Muscle of arm (tissue), 12 donors: ENCODE results near the gene SEBOX. TPM values are rescaled to one million over a fixed set of nuclear protein-coding genes. Genes with fewer than 3 reads are reported as not detected.
"Not testable (repeated sequence)": the region's sequence is repeated elsewhere in the genome, so short reads cannot be mapped to it uniquely, and the experiment has no call there.

Source experiments
- DNase-seq: peaks from one replicate; pipeline ENCODE4 v3.0.0-alpha.2; 2013
- polyA plus RNA-seq, 12 donors: library from polyadenylated mRNA; unstranded; fragments of 120-200 nt; gene quantifications; one replicate each; pipeline ENCODE4 v1.2.1, GENCODE V29; 2013; ENCODE audit not compliant: insufficient read length in 12 of 12

SEBOX gene
- polyA plus RNA-seq, 12 donors, result not detected

GRCh38 chr17:28340374-28340773 lies 24.6 kb downstream of the SEBOX start:
- DNase-seq, result no peak

- no peak for DNase-seq
Observed at GRCh38 chr17:28339431-28339830, 25.6 kb downstream of the SEBOX start.

- not testable (repeated sequence) for DNase-seq
Observed at GRCh38 chr17:28338769-28339212, 26.2 kb downstream of the SEBOX start.

DNA sequence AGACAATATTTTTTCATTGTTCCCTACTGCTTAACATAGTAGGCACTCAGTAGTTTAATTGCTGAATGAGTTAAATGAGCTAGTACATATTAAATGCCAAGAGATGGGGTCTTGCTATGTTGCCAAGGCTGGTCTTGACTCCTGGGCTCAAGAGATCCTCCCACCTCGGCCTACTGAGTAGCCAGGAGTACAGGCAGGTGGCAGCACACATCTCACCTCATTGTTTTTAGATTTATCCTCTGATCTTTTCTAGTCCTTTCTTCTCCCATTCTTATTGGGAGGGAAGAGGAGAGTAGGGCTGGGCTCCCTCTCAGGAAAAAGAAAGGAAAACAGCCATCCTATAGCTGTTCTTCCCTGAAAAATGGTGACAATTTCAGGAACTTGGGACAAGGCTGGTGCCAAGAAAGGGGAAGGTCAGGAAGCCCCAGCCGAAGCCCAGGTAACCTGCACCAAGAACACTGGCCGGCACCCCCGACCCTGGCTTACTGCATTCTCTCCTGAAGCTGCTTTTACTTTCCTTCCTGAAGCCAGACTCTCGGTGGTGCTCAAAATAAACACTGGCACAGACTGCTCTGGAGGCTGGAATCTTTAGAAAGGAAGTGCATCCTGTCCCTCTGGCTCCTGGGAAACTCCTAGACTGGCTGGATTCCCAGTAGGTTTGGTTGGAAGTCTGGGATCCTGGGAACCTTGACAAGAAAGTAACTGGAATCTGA lies 26.8 kb downstream of the SEBOX start:
- DNase-seq, result no peak

- peak; percentile 57 for DNase-seq
Observed at GRCh38 chr17:28335959-28336871, 28.8 kb downstream of the SEBOX start.

- peak; percentile 100 for DNase-seq
Observed at GRCh38 chr17:28335201-28335958, 29.6 kb downstream of the SEBOX start, which contains the start of the genes IFT20 and TNFAIP1. IFT20 (minus strand) TSS chr17:28335472; CDS start chr17:28331985, 3,487 bp downstream. TNFAIP1 (plus strand) TSS chr17:28335761; CDS start chr17:28339522, 3,761 bp downstream.

GRCh38 chr17:28334666-28335200 lies 30.3 kb downstream of the SEBOX start:
- no peak for DNase-seq

DNA sequence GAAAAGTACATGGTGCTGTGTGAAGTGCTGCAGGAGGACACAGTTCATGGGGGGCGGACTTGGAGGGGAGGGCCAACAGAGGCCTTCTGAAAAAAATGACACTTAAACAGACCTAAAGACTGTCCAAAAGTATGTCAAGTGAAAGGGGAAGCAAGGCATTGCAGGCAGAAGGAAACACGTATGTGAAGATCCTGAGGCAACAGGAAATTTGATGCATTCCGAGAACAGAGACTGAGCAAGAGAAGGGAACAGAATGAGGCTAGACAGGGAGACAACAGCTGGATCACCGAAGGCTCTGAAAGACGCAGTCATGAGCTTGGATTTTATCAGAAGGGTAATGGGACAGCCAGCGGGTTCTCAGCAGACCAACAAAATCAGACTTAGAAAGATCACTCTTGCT lies 30.8 kb downstream of the SEBOX start:
- no peak for DNase-seq

- no peak for DNase-seq
Observed at GRCh38 chr17:28333083-28333746, 31.8 kb downstream of the SEBOX start.

DNA sequence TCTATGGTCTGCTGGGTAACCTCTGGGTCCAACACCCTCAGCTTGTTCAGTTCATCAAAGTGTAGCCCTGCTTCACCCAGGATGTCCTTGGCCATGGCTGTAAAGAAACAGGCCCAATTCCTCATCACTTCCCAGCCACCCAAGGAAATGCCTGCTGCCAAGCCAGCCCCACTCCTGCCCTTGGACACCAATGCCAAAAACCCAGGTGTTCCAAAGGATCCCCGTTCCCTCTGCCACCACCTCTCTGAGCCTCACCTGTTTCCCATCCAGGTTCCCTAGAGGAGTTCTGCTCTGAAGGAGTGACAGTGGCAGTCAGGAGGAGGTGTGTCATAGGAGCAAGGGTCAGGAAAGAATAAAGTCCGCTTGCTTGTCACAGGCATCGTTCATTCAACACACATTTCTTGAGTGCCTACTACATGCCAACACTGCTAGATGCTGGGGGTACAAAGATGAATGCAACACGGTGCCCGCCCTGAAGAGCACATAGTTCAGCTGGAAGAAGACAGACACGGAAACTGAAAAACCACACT lies 33.0 kb downstream of the SEBOX start:
- DNase-seq, result no peak

DNA sequence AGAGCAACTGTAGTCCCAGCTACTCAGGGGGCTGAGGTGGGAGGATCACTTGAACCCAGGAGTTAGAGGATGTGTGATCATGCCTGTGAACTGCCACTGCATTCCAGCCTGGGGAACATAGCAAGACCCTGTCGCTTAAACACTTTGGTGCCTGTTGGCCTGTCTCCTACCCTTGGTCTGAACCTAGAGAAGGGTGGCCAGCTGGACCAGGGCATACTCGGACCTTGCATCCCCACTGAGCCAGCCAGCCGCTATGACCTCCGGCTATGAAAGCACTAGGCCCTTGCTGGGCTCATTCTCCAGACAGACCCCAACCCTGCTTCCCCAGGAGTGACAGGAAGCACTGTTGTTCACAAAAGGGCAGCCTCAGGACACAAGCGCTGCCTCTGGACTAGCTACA lies 34.3 kb downstream of the SEBOX start:
- DNase-seq, result no peak

DNA sequence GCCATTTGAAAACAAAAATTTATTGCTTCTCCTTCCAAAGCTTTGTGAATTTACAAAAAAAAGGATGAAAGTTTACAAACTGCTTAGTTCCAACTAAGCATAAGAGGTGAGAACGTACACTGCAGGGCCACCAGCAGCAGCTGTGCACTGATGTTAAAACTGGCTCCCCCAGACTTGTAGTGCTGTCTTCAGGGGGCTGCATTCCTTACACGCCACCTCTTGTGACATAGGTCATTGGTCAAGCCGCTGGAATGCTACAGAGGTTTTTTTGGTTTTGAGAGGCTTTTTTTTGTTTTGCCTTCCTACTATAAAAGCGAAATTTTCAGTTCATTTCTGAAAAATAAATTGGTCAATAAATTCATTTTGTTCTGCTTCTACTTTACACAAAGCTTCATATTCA lies 36.7 kb downstream of the SEBOX start:
- no peak for DNase-seq

DNA sequence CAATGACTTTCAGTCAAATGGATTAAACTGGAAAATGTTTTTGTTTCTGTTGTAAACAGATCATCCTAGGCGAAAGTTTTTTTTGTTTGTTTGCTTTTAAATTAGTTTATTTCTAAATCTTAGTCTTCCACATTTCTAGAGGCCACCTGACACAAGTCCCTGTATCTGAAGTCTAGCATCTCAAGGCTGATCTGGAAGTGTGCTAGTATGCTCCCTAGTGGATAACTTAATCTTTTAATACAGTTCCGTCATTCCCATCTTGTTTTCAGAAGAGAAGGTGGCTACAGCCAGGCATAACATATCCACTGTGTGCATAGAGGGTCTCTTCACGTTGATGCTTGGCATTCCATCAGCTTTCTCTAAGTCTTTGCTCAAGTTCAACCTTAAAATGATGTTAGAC lies 37.3 kb downstream of the SEBOX start:
- DNase-seq, result no peak

- DNase-seq, result no peak
Observed at GRCh38 chr17:28327031-28327607, 37.9 kb downstream of the SEBOX start.

- no peak for DNase-seq
Observed at GRCh38 chr17:28326114-28326513, 38.9 kb downstream of the SEBOX start.

GRCh38 chr17:28325211-28325610 lies 39.8 kb downstream of the SEBOX start:
- no peak for DNase-seq

DNA sequence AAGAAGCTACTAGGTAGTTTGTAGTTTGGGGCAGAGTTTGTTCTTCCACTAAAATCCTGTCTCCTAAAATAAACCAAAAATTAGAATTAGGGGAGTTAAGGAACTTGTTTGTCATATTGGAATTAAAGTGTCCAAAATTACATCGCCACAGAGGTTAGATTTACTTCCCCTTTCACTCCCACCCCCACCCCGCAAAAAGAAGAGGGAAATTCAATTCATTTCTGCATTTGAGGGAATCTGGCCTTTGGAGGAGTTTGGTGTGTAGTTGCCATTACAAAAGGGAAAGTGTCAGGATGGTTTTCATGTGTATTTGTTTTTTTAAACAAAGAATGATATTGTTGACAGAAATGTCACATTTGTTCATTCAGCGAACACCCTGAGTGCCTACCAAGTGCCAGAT lies 40.2 kb downstream of the SEBOX start:
- no peak for DNase-seq

- no peak for DNase-seq
Observed at GRCh38 chr17:28324267-28324745, 40.7 kb downstream of the SEBOX start.

DNA sequence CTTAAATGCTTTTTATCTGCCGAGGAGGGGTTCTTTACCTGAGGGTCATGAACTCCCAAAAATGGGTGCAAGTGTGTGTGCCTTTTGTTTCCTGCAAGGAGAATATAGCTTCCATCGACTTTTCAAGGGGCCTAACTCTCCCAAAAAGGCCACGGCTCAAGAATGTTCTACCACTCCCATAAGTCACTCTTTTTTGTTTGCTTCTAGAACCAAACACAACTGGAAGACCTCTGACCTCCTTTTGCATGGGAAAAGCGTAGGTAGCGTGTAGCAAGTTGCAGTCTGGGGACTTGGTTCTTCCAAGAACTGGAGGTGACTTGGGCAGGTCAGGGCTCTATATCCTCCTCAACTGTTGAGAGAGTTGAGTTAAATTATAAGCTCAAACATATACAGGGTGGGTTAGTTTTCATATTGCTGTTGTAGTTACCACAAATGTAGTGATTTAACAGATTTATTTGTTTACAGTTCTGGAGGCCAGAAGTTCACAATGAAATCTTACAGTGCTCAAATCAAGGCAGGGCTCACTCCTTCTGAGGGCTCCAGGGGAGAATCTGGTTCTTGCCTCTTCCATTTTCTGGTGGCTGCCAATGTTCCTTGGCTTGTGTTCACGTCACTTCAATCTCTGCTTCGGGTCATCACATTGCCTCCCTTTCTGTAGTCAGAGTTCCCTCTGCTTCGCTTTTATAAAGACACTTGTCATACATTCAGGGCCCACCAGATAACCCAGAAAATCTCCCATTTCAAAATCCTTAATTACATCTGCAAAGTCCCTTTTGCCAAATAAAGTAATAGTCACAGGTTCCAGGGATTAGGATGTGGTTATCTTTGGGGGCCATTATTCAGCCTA lies 44.6 kb downstream of the SEBOX start:
- DNase-seq, result no peak

- no peak for DNase-seq
Observed at GRCh38 chr17:28319598-28319935, 45.4 kb downstream of the SEBOX start.
